NCI-H2227 treated with DMSO at 0.1 percent for 48 hours (cell line): ENCODE results near the gene CCL20.

Experiments used
- DNase-seq: peaks from one replicate; lab custom pipeline; 2025; lab: John Stamatoyannopoulos, UW

CCL20 gene

DNA sequence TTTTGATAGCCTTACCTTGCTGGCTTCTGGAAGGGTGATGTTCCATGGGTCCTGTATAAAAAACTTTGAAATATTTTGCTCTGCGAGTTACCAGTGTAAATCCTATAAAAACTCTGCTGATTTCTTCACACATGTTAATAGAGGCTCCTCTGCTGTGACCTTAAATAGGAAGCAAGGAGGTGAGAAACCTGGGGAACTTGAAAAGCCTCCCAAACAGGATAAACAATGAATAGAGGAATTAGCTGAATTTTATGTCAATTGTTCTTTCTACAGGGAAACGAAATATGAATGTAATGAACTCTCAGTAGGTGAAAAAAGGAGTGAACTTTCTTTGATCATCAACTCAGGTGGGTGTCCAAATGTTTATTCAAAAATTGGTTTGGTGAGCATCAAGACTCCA, 10.8 kb upstream of the CCL20 start:
- no peak for DNase-seq

DNA sequence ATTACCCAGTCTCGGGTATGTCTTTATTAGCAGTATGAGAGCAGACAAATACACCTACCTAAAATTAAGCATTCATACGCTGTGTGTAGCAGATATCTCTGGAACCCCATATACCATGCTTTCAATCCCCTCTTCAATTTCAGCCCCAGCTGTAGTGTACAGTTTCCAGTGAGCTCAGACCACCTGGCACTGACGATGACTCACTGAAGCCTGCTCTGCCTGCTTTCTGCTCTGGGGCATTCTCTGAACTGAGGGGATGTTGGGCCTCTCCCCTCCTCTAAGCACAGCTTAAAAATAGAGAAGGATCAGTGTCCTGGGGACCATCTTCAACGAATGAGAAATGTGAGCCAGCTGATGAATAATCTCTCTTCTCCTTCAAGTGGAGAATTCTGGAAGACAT, 8.7 kb upstream of the CCL20 start:
- DNase-seq = no peak

DNA sequence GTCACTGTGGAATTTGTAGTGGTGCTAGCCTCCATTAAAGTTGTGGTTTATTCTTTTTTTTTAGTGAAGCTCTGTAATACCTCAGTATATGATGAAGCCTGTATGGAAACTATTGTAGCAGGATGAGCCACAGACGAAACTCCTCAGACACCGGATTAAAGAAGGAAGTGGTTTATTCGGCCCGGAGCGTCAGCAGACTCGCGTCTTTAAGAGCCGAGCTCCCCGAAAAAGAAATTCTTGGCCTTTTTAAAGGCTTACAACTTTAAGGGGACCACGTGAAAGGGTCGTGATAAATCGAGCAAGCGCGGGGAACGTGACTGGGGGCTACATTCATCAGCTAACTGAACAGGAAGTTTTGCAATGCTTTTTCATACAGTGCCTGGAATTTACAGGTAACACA, 8.1 kb upstream of the CCL20 start:
- no peak for DNase-seq

DNA sequence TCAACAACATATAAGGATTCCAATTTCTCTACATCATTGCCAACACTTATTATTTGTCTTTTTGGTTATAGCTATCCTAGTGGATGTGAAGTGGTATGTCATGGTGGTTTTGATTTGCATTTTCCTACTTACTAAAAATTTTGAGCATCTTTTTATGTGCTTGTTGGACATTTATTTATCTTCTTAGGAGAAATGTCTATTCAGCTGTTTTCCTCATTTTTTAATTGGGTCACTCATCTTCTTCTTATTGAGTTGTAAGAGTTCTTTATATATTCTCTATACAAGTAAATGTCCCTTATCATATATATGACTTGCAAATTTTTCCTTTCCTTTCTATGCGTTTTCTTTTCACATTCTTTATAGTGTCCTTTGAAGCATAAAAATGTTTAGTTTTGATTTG, 4.7 kb upstream of the CCL20 start:
- DNase-seq = no peak

DNA sequence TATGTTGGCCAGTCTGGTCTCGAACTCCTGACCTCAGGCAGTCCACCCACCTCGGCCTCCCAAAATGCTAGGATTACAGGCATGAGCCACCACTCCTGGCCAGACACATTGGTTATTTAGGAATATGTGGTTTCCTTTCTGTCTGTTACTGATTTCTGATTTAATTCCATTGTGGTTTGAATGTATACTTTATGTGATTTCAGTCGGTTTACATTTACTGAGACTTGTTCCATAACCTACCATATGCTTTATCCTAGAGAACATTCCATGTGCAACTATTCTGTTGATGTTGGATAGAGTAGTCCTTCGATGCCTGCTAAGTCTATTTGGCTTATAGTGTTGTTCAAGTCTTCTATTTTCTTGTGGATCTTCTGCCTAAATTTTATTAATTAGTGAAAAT, 1.6 kb upstream of the CCL20 start:
- DNase-seq = no peak

DNA sequence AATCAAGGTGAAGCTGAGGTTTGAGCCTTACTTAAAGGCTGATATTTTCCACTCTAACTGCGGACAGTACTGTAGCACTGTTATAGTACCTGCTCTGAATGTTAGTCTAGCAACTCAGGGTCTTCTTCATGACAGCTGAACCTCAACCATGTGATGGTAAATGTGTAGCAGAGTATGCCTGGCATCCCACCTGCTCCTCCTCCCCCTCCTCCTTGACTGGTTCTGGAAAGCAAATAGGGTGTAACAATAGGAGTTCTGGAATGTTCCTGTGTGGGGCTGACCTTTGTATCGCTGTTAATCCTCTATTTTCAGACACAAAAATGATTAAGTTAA, 447 bp upstream of the CCL20 start:
- DNase-seq = no peak

DNA sequence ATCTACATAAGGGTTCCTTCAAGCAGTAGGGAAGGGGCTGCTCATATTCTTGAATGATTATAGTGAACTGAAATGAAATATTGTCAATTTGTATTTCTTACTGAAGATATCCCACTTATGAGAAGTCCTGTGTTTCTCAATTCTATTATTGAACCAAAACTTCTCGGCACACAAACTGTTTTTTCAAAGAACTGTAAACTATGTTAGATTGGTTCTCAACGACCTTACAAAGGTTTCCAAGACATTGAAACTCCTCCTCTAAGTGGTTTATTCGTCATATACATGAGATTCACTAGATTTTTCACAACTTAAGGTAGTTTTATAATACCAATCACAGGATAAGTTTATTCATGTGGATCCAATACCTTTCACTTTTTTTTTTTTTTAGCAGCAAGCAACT, 1.4 kb downstream of the CCL20 start:
- no peak for DNase-seq

DNA sequence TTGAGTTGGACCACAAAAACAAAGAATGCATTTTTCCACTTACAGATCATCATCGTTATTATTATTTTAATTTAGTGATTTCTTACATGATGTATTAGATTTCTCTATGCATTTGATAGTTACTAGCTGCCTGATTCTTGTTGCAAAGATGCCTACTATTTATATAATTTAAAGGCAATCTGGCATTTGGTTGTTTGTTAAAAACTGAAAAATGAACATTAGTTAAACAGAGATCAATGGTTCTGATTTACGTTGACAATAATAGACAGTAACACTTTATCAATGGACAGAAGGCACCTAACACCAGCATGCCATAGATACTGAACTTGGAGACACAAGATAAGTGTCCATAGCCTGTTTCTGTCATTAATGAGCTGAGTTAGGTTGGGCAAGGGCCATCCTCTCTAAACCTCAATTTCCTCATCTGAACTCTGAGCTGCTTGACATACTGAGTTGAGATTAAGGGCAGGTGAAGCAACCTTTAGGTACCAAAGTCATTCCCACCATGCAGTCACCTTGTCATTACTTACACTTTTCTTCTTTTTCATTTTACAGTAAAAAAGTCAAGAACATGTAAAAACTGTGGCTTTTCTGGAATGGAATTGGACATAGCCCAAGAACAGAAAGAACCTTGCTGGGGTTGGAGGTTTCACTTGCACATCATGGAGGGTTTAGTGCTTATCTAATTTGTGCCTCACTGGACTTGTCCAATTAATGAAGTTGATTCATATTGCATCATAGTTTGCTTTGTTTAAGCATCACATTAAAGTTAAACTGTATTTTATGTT, 3.1 kb downstream of the CCL20 start:
- DNase-seq = no peak

DNA sequence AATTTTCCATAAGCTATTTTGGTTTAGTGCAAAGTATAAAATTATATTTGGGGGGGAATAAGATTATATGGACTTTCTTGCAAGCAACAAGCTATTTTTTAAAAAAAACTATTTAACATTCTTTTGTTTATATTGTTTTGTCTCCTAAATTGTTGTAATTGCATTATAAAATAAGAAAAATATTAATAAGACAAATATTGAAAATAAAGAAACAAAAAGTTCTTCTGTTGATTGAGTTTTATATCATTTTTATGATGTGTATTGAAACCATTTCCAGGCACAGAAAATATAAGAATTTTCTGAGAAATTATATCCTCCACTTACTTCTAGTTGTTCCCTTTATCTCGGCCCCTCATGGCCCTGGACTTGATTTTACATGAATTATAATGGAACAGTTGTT, 3.7 kb downstream of the CCL20 start:
- no peak for DNase-seq

DNA sequence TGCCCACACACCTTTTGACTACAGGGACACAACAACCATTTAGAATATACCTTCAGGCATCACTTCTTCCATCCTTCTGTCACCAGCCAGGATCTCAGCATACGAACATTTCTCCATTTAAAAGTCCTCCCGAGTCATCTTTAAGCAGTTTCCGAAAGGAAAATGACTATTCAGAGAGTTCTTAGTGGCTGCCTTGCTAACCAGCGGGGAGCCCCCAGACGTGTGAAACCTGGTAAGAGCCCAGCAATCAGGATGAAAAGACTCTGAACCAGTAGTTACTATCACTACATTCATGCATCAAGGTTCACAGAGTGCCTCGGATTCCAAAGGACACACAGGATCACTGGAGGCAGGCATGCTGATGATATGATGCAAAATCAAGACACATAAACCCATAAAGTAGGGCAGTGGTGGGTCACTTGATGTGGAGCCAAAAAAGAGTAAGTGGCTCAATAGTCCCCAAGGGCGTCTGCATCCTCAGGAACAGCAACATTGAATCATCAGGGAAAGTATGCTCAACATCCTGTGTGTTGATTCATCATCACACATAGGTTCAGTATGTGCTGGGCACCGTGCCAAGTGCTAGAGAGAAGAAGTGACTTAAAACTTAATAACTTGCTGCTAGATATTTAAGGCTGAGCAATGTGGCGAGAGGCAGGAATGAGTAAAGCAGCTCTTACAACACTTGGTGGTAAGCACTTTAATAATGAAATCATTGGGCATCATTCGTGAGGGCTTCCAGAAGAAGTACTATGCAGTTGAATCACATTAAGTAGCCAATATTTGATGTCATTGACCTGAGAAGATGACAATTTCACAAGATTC, 4.4 kb downstream of the CCL20 start:
- no peak for DNase-seq

DNA sequence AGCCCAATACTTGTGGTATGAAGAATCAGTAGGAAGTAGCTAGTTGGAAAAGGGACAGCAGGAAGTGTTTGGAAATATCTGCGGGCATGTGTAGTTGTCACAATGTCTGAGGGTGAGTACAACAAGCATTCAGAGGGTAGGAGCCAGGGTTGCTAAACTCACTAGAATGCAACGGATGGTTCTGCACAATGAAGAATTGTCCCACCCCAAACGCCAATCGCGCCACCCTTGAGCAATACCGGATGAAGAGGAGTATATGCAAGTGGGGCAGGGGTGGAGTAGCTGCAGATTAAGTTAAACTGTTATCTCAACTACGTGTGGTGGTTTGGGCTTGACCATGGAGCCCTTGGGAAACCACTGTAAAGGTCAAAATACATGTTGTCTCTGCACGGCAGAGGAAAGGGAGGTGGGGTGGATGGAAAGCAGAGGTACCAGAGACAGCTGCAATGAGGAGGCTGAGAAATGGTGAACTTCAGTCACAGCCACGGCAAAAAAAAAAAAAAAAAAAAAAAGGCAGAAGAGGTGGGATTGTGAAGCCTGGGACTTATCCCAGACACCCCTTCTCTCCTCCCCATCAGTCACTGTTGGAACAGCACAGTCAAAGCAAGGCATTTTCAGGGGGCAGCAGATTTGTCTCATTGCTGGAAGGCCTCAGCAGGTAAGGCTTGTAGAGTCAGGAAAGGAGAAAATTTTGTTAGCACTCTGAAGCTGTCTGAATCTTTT, 5.2 kb downstream of the CCL20 start:
- no peak for DNase-seq

DNA sequence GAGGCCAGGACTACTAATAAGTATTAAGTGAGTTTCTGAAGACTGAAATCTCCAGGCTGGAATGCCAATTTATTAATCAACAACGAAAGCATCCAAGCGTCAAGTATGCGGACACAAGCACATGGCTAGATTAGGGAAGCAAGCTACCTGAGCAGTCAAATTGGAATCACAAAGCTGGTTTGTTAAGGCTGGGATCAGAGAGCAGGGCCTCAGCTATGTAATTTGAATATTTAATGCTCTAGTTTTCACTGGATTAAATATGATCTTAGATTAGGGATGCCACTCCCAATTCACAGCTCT, 5.7 kb downstream of the CCL20 start:
- no peak for DNase-seq

DNA sequence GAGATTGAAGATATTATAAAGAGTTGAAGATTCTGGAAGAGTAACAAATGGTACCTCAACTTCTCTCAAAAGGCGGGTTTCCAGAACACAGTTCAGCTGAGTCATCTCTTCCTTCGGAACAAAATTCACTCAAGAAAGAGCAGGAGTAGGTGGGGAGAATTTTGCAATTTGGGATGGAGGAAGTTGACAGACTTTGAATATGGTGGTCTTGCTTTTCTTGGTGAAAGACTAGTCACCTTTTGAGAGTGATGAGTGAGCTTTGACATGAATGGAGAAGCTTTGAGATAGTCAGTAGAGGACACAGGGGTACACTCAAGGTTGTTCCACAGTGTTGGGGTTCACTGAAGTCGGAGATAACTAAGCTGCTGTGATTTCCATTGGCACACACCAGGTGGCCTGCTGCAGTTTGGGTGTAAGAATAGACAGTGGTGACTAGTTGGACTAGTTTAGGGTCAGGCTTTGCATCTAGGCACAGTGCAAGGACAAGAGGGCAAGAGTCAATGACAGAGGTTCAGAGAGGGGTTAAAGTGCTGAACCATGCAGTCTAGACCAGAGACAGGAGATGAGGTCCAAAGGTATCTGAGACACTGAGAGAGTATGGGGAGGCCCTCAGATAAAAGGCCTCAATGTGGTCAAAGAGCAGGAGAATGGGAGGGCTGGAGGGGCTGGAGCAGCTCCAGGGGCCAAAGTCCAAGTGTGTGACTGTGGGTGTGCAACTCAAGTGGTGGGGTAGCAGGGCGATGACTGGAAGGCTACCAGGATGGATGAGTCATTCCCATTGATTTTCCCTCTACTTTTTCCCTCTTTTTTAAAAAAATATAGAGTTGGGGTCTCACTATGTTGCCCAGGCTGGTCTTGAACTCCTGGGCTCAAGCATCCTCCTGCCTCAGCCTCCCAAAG, 7.7 kb downstream of the CCL20 start:
- DNase-seq = no peak

DNA sequence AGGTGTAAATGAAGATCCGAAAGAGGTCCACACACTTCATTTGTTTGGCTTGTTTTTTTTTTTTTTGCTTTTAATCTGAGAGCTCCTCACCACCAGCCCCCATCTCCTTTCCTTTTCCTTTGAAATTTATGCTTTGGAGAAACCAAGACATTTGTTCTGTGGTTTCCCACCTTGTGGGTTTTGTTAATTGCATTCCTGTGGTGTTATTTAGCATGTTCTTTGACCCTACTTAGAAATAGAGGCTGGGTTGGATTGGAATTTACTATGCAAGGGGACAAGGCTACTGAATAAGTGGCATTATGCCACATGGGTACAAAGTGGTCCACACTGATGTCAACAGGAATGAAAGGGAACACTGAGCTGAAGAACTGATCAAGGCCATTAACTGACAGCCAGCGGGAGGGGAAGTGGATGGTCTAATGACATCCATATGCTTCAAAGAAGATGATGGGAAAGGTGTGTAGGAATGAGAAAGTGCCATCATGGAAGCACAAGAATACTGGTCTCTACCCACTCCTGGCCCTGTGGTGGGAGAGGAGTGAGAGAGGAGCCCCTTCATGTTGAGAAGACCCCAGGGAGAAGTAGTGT, 8.9 kb downstream of the CCL20 start:
- DNase-seq = no peak

DNA sequence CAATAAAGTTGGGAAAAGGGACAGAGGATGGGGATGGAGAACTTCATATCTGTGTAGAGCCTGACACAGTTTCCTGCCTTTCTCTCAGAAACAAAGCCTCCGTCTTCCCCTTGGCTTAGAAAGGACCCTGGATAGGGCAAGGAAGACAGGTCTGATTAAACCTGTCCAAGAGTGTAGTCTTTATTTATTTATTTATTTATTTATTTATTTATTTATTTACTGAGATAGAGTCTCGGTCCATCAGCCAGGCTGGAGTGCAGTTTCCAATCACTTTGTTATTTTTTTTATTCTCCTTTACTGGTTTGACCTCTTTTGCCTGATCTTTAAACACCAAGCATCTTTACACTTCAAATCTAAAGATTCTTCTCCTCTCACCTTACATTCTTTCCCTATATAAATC, 10.3 kb downstream of the CCL20 start:
- no peak for DNase-seq

DNA sequence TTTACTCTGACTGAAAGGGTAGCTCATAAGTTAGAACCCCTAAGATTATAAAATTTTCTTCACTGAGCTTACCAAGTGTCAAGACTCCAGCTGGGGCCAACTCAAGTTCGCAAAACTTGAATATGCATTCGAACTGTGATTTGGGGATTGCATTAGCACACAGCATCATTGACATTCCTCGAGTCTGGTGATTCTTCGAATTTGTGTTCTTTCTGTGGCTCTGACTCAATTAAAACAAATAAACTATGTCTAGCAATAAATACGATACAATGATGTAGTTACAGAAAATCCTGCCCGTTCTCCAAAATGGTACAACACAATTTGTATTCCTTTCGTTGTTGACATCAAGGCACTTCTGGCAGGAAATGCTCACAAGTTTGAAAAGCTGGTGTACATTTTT, 11.1 kb downstream of the CCL20 start:
- DNase-seq = no peak

DNA sequence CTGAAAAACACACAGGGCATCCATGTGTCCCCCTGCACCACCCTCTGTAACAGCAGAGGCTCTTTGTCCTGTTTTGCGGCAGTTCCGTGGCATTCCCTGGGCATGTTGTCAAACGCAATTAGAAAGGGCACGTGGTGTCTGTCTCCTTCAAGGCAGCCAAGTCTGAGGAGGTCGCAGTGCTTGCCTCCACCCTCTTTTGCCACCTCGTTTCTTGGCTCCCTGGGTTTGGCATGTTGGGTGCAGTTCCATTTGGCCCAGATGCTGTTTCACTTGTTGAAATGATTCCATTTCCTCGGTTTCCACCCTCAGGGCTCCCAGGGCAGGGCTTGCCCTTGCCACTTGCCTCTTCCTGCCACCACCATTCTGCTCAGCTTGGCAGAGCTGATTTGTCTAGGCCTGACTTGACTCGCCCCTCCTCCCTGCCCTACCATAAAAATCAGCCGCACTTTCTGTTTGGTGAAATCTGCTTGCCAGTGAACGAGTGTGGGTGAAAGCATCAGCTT, 12.4 kb downstream of the CCL20 start:
- DNase-seq = no peak

DNA sequence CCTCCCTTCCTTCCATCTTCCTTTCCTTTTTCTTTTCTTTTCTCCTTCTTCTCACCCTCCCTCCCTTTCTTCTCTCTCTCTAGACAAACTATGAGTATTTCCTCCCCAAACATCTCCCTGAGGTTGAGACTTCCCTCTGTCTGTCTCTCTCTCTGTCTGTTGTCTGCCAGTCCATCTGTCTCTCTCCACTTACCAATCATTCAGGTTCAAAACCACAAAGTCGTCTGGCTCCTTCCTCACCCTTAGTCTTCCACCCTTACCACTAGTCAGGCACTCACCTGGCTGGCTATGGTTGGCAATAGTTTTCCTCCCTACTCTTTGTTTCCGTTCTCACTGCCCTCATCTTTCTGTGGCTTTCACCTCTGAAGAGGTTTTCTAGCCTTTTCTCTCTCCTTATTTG, 12.9 kb downstream of the CCL20 start:
- no peak for DNase-seq

DNA sequence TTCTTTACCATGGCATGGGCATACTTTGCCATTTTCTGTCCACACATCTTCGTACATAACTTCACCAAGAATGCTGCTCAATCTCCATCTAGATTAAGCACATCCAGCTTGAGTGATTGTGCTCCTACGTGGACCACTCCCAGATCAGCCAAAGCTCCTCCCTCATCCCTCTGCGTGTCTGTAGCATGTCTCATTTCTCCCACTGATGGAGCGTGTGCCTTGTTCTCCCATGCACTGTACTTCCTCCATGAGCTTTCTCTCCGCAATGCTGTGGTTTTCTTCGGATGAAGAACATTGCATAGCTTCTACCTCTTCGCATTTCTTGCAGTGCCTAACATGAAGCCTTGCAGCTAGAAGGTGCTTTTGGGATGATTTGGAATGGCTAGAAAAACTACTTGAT, 13.5 kb downstream of the CCL20 start:
- no peak for DNase-seq

DNA sequence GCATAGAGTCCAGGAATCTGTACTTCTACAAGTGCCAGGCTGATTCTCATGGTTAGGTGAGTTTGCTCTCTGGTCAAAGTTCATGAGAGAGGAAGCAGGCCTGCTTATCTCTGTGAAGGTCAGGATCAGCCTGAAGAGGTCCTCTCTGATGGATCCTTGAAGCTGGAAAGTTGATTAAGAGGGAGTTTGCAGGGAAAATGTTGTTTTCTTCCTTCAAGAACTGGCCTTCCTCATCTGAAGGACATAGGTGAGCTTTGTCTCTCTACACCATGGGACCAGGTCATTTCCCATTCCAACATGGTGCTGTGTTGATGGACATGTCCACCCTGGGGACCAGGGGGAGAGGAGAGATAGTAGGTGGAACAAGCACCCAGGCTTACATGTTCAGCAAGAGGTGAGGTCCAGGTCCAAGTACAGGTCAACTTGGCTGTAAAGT, 14.9 kb downstream of the CCL20 start:
- no peak for DNase-seq

DNA sequence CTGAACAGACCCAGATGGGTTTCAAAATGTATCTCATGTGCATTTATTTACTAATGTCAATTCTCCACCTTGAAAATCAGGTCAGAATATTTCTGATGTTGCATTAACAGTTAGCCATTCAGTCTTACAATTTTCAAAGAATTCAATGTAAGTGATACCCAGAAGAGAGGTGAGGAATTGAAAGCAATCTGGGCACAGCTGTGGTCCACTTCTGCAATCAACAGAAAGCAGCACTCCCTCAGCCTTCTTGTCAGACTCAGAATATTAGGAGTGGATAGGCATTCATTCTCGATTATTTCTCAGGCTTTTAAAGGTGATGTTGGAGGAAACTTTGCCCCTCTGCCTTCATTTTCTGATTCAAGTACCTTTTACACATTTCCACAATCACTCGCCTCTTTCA, 15.7 kb downstream of the CCL20 start:
- DNase-seq = no peak

DNA sequence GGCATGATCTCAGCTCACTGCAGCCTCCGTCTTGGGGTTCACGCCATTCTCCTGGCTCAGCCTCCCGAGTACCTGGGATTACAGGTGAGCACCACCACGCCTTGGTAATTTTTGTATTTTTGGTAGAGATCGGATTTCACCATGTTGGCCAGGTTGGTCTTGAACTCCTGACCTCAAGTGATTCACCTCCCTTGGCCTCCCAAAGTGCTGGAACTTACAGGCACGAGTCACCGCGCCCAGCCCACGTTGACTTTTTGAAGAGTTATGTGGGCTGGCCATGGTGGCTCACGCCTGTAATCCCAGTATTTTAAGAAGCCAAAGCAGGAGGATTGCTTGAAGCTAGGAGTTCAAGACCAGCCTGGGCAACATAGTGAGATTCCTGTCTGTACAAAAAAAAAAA, 20.8 kb downstream of the CCL20 start:
- no peak for DNase-seq
